GM23338 (cell line): ENCODE measurements around the gene RYR2.

Experiments
- CREB1 ChIP-seq: fragments of 250-450 bp; sonication (Bioruptor Pico); IDR thresholded peaks from 2 replicates; pipeline ENCODE4 v1.5.0; 2020; ENCODE audit warnings: low read depth, mild to moderate bottlenecking, moderate library complexity
- ETS1 ChIP-seq: IDR thresholded peaks from 2 replicates; pipeline ENCODE4 v1.6.1; 2016; ENCODE audit warnings: antibody characterized with exemption
- EZH2 ChIP-seq: fragments of 200-600 bp; sonication (generic); IDR thresholded peaks from one replicate; pipeline ENCODE4 v1.8.0; 2017; ENCODE audit warnings: antibody characterized with exemption, mild to moderate bottlenecking, low read depth; ENCODE audit not compliant: unreplicated experiment
- EZH2phosphoT487 ChIP-seq: fragments of 200-600 bp; sonication (generic); IDR thresholded peaks from one replicate; pipeline ENCODE4 v1.8.1; 2018; ENCODE audit warnings: antibody characterized with exemption; ENCODE audit not compliant: unreplicated experiment
- POLR2AphosphoS5 ChIP-seq: IDR thresholded peaks from 2 replicates; pipeline ENCODE4 v1.6.1; 2016; ENCODE audit warnings: antibody characterized with exemption, low read depth
- REST ChIP-seq: IDR thresholded peaks from one replicate; pipeline ENCODE4 v1.6.1; 2018; ENCODE audit warnings: antibody characterized with exemption; ENCODE audit not compliant: unreplicated experiment
- TF ChIP-seq, protein P1 (sequence below), 2 experiments: fragments of 200-600 bp in 1 of 2; sonication (generic) in 1 of 2; conservative IDR thresholded peaks; 2 replicates each; pipeline versions ENCODE4 v1.5.1 to v1.6.1; 2016 to 2017; ENCODE audit warnings: antibody characterized with exemption in 2 of 2, low read depth in 2 of 2, mild to moderate bottlenecking in 2 of 2, moderate library complexity in 1 of 2

DNA sequence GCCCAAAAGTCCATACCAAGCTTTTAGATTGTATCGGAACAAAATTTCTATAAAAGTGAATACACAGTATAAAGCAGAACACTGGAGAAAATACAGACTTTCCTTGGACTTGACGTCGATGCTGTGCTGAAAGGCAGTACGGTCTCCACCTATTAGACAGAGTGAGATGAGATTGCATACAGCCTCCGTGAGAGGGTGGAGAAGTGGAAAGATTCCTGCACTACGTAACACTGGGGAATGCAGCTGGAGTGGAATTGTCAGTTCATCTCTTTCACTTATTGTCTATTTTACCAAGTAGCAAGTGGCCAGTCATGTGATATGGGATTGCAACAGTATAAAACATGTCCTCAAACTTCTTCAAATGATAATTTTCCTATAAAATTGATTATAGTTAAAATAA is 639.2 kb downstream of the RYR2 start:
- TF ChIP-seq POLR2AphosphoS5 (no peak), REST (no peak), EZH2 (no peak), EZH2phosphoT487 (no peak), ETS1 (no peak), CREB1 (CRISPR knock-in tag) (no peak)
- TF ChIP-seq, protein P1, sequence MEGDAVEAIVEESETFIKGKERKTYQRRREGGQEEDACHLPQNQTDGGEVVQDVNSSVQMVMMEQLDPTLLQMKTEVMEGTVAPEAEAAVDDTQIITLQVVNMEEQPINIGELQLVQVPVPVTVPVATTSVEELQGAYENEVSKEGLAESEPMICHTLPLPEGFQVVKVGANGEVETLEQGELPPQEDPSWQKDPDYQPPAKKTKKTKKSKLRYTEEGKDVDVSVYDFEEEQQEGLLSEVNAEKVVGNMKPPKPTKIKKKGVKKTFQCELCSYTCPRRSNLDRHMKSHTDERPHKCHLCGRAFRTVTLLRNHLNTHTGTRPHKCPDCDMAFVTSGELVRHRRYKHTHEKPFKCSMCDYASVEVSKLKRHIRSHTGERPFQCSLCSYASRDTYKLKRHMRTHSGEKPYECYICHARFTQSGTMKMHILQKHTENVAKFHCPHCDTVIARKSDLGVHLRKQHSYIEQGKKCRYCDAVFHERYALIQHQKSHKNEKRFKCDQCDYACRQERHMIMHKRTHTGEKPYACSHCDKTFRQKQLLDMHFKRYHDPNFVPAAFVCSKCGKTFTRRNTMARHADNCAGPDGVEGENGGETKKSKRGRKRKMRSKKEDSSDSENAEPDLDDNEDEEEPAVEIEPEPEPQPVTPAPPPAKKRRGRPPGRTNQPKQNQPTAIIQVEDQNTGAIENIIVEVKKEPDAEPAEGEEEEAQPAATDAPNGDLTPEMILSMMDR (conservative IDR thresholded peaks at IDR 0.05; ENCODE audit: low read depth in 2 of 2) = no peak
